Stimulated activated CD8-positive, alpha-beta memory T cell treated with anti-CD3 and anti-CD28 coated beads, Interleukin-4, amount 100 ng/mL, for 4 hours (primary cell): ENCODE results near the gene CERS1.

Source experiments
- DNase-seq, 2 donors: peaks; one replicate each; pipeline ENCODE4 v3.0.0-alpha.2; 2020; ENCODE audit warnings: low read depth in 2 of 2, low spot score in 1 of 2

Gene CERS1

DNA sequence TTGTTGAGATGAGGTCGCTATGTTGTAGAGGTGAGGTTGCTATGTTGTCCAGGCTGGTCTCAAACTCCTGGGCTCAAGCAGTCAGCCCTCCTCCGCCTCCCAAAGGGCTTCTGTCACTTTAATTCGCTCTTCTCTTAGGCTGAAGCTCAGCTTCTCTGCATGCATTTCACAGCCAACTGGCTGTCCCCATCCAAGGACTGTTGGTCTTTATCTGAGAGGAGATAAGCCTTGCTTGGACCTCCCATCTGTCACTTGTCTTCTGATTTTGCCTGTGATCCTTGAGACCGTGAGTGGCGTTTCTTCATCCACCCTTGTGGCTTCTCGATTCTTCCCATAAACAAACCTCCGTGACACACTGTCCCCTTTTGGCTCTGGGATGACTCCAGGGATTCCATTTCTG lies 24.4 kb downstream of the CERS1 start:
- DNase-seq: no peak

GRCh38 chr19:18870531-18871172 lies 25.3 kb downstream of the CERS1 start:
- no peak for DNase-seq

DNA sequence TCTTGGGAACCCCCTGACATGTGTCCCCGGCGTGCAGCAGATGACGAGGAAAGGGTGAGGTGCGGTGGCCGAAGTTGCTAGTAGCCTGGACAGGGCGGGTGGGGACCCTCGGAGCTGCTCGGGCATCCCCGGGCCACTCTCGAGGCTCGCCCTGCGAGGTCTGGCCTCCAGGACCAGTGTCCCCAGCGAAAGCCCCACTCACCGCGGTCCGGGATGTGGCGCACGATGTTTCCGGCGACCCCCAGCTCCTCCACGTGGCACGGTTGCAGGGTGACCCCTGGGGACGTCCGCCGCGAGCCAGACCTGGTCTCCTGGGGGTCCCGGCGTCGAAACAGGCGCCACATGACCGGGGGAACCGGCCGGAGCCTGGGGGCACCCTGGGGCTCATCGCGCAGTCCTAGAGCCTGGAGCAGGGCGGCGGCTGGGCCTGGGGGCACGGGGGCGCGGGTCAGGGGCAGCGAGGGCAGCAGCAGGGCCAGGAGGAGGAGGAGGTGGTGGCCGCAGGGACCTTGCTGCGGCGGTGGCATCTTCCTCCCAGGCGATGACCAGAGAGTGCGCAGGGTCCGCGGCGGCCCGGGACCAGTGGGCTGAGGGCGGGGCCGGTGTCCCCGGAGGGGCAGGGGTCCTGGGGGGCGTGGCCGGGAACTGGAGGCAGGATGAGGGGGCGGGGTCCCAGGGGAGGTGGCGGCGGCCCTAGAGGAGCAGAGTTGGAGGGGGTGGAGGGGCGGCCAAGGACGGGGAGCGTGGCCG lies 26.0 kb downstream of the CERS1 start:
- no peak for DNase-seq

GRCh38 chr19:18869023-18869618 lies 26.8 kb downstream of the CERS1 start:
- no peak for DNase-seq

DNA sequence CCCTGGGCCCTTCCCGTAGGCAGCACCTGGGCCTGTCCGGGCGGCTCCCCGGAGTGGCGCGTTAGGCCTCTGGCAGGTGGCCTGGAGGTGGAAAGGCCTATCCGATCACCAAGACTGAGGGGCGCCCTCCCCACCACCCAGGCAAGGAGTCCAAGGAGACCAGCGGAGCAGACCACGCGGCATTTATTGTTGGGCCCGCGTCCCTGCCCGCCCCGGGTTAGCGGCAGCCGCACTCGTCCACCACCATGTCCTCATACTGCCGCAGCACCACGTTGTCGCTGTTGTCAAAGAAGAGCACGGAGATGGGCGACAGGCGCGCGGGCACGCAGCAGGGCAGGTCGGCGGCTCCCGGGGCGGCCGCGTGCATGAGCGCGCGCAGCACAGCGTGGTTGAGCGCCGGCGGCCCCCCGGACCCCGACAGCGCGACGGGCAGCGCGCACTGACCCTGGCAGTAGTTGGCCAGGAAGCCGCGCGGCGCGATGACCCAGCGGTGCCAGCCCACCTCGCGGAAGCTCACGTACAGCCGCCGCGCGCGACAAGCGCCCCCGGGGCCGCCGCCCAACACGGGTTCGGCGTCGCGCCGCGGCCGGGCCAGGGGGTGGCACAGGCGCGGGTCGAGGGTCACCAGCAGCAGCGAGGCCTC lies 27.5 kb downstream of the CERS1 start:
- no peak for DNase-seq

DNA sequence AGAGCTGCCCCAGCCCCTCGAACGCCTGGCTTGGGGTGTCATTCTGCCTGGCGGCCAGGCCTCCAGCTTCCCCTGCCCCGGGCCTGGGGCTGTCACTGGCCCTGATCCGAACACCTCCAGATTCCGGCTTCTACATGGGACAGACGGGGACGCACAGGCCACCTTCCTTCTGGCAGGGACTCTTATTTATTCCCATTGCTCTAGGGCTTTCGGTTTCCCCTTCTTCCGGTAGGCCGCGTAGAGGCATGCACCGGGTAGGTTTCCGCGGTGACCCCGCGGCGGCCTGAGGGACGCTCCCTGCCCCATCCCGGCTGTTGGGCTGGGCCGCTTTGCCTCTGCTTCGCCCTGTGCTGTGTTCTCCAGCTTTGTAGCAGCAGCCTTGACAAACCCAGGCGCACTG lies 28.2 kb downstream of the CERS1 start:
- DNase-seq: no peak

- DNase-seq: no peak
These were observed 28.8 kb downstream of the CERS1 start for GRCh38 chr19:18867199-18867598.

DNA sequence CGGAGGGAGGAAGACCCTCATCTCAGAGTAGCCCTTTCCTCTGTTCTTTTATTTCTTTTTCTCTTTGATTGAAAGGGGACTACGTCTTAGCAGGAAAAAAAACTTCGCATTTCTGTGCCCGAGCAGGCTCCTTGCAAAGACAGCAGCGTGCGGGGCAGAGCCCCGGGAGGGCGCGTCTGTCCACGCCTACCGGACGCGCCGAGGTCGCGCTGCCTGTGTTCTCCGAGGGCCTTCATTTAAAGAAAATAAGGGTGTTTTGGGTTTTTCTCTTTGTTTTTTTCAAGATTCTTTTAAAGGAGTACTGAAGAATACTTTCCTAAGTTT lies 29.2 kb downstream of the CERS1 start:
- DNase-seq: no peak

GRCh38 chr19:18865973-18866799 lies 29.8 kb downstream of the CERS1 start:
- DNase-seq: peak in 1 of 2 donors; percentile 25

DNA sequence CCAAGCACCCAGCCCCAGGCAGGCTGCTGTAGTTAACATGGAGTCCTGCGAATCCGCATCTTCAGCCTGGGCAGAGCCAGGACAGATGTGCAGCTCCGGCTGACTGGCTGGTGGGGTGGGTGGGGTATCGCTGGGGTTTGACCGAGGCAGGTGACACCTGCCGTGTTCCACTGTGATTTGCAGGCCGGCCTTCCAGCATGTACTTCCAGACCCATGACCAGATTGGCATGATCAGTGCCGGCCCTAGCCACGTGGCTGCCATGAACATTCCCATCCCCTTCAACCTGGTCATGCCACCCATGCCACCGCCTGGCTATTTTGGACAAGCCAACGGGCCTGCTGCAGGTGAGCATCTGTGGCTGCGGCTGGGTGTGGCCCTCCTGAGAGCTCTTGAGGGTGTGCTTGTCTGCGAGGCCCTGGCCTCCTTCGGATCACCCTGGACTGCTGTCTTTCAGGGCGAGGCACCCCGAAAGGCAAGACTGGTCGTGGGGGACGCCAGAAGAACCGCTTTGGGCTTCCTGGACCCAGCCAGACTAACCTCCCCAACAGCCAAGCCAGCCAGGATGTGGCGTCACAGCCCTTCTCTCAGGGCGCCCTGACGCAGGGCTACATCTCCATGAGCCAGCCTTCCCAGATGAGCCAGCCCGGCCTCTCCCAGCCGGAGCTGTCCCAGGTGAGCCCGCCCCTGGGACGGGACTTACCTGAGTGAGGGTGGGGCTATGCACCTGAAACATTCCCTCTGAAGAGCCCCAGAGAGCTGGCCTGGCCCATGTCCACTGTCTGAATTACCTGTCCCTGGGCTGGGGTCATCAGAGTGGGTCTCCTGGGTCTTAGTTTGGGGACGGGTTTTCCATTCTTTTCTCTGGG lies 30.6 kb downstream of the CERS1 start:
- DNase-seq: no peak

DNA sequence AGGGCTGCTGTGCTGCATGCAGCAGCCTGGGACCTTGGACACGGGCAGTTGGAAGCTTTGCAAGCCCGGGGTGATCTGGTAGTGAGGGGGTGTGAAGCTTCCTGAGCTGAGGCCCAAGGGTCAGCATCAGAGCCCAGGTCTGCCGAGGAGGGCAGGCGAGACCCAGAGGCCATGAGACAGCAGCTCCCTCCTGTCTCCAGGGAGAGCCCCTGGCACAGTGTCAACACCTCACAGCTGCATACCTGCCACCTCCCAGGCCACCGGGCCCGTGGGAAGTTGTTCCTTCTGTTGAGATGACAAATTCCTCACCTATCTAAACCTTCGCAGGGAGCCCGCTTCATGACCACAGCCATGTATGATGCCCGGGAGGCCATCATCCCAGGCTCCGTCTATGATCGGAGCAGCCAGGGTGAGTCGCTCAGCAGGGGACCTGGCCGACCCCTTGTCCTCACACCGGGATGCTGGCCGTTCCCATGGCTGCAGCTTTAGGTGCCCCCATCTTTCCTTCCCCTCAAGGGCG lies 32.1 kb downstream of the CERS1 start:
- no peak for DNase-seq

DNA sequence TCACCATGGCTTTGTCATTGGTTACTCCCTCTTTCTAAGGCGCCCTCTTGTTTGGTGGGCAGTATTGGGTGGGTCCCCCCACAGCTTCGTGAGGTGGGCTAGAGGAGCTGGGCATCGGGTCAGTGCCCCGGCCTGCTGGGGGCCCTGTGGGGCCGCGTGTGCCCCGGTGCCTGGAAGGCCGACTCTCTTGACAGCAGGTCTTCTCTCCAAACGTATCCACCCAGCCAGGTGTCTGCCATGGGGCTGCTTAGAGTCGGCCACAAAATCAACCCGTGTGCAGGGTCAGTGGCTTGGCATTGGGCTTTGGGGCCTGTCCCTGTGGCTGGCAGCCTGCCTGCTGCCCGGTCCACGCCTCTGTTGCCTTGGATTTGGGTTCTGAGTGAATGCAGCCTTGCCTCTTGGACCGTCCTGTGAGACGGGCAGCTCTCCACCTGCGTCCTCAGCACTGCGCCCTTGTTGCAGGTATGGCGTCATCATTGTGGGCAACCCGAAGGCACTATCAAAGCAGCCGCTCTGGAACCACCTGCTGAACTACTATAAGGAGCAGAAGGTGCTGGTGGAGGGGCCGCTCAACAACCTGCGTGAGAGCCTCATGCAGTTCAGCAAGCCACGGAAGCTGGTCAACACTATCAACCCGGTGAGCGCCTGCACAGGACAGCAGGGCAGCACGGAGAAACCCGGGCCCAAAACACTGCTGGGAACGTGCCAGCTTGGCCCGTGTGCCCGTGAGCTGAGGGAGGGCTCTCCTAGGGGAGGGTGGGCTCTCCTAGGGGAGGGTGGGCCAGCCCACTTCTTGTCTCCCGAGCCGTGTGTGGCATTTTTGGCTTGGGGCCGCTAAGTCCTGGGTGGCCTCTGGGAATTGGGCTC lies 32.7 kb downstream of the CERS1 start:
- DNase-seq: no peak

- DNase-seq: no peak
These were observed 34.0 kb downstream of the CERS1 start for GRCh38 chr19:18861917-18862316.

DNA sequence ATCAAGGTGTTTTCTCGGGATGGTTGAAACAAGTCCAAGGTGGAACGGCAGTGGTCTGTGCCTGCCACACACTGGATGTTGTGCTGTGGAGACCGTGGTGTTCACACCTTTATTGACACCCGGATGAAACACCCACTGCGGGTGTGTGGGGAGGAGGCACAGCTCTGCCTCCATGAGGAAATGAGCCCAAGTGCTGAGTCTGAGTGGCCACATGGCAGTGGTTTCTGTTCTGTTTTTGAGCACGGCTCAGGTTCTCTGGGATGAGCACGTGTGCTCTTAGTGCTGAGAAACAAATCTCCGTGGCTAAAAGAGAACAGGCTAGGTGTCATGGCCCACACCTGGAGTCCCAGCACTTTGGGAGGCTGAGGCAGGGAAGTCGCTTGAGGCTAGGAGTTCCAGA lies 34.7 kb downstream of the CERS1 start:
- DNase-seq: no peak

GRCh38 chr19:18860725-18861124 lies 35.2 kb downstream of the CERS1 start:
- no peak for DNase-seq

DNA sequence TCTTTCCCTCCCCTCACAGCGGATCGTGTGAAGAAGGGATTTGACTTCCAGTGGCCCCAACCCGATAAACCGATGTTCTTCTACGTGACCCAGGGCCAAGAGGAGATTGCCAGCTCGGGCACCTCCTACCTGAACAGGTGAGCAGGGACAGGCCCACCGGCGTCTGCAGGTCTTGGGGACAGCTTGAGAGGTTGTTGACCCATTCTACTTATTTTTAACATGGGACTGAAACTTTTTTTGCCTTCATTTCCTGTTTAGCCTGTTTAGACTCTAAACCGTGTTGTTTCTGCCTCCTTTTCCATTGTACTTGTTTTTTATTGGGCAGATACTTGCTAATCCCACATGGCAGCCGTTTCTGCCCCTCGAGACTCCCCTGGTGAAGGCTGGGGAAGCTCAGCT lies 35.7 kb downstream of the CERS1 start:
- DNase-seq: no peak

DNA sequence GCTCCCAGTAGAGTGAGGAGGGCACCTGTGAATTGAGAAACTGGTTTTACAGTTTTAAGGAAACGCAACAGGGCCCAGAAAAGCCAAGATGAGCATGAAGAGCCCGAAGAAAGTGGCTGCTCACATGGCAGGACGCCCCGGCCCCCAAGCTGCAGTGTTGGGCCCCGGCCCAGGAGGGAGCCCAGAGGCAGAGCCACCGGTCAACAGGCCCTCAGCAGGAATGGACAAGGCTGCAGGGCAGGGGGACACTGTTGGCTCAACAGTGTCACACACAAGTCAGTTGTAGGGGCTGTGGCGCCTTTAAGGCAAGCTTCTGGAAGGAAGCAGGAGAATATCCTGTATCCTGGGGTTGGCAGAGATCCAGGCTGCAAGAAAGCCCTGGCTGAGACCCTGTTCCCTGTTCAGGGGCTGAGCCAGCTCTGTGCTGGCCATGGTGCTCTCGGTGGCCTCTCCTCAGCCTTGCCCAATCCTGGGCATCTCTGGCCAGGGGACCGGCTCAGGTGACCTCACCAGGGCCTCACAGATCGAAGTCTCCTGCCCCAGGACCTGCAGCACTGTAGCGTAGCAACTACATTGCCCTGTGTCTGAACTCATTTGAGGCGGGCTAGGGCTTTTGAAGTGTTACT lies 36.2 kb downstream of the CERS1 start:
- no peak for DNase-seq

- no peak for DNase-seq
These were observed 36.9 kb downstream of the CERS1 start for GRCh38 chr19:18858906-18859646.
